HL-60 (cell line): ENCODE results near the gene ABCF3.

ENCODE experiments used
- DNase-seq, 2 experiments: peaks; one replicate each; pipeline ENCODE4 v3.0.0-alpha.2; 2010 to 2020; ENCODE audit warnings: low read depth in 1 of 2, low spot score in 1 of 2
- H3K27ac ChIP-seq: fragments of 250-450 bp; sonication (Bioruptor Pico); replicated peaks from 2 replicates; pipeline ENCODE4 v1.5.1; 2020; ENCODE audit warnings: mild to moderate bottlenecking, moderate library complexity
- H3K27me3 ChIP-seq: fragments of 250-450 bp; sonication (Bioruptor Pico); 2 replicates; pipeline ENCODE4 v1.5.1; 2021; ENCODE audit warnings: mild to moderate bottlenecking, moderate library complexity; ENCODE audit not compliant: insufficient read depth, poor library complexity, severe bottlenecking
- H3K4me3 ChIP-seq: replicated peaks from 2 replicates; pipeline ENCODE4 v1.5.1; 2011; ENCODE audit warnings: mild to moderate bottlenecking, control low read depth, low read length; ENCODE audit not compliant: insufficient read depth
- CTCF ChIP-seq: IDR thresholded peaks from one replicate; pipeline ENCODE4 v1.5.1; 2011; ENCODE audit warnings: low read length, control low read depth, inconsistent platforms; ENCODE audit not compliant: insufficient read depth
- GABPA ChIP-seq: IDR thresholded peaks from 2 replicates; pipeline ENCODE4 v1.6.1; 2012; ENCODE audit warnings: low read depth
- POLR2AphosphoS5 ChIP-seq: IDR thresholded peaks from 2 replicates; pipeline ENCODE4 v1.6.1; 2012; ENCODE audit warnings: low read depth
- SPI1 ChIP-seq: IDR thresholded peaks from 2 replicates; pipeline ENCODE4 v1.6.1; 2012; ENCODE audit warnings: low read depth, mild to moderate bottlenecking, borderline replicate concordance
- TF ChIP-seq, protein P1 (sequence below): IDR thresholded peaks from 2 replicates; pipeline ENCODE4 v1.6.1; 2012; ENCODE audit warnings: low read depth; ENCODE audit not compliant: insufficient replicate concordance

The ABCF3 gene

DNA sequence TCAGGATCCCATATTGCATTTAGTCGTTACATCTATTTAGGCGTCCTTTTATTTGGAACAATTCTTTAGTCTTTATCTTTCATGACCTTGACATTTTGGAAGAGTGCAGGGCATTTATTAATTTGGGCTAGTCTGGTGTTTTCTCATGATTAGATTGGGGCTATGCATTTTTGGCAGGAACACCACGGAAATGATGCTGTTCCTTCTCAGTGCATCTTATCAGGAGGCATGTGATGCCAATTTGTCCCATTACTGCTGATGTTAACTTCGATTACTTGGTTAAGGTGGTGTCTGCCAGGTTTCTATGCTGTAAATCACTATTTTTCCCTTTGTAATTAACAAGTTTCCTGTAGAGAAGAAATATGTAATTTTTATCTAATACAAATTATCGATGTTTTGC, 25.3 kb downstream of the ABCF3 start:
- TF ChIP-seq GABPA (no peak), CTCF (no peak), POLR2AphosphoS5 (no peak), SPI1 (no peak)
- TF ChIP-seq, protein P1, sequence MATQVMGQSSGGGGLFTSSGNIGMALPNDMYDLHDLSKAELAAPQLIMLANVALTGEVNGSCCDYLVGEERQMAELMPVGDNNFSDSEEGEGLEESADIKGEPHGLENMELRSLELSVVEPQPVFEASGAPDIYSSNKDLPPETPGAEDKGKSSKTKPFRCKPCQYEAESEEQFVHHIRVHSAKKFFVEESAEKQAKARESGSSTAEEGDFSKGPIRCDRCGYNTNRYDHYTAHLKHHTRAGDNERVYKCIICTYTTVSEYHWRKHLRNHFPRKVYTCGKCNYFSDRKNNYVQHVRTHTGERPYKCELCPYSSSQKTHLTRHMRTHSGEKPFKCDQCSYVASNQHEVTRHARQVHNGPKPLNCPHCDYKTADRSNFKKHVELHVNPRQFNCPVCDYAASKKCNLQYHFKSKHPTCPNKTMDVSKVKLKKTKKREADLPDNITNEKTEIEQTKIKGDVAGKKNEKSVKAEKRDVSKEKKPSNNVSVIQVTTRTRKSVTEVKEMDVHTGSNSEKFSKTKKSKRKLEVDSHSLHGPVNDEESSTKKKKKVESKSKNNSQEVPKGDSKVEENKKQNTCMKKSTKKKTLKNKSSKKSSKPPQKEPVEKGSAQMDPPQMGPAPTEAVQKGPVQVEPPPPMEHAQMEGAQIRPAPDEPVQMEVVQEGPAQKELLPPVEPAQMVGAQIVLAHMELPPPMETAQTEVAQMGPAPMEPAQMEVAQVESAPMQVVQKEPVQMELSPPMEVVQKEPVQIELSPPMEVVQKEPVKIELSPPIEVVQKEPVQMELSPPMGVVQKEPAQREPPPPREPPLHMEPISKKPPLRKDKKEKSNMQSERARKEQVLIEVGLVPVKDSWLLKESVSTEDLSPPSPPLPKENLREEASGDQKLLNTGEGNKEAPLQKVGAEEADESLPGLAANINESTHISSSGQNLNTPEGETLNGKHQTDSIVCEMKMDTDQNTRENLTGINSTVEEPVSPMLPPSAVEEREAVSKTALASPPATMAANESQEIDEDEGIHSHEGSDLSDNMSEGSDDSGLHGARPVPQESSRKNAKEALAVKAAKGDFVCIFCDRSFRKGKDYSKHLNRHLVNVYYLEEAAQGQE: no peak
- DNase-seq: no peak
- H3K27ac ChIP-seq: no peak overlapping the region
- peaks cover 7% of the 10 kb centered on the region for H3K27me3 ChIP-seq
- no peak overlapping the region for H3K4me3 ChIP-seq

GRCh38 chr3:184211718-184212117, 25.7 kb downstream of the ABCF3 start:
- H3K27ac ChIP-seq: no peak overlapping the region
- TF ChIP-seq, protein P1: no peak
- no peak for TF ChIP-seq POLR2AphosphoS5
- TF ChIP-seq SPI1: no peak
- no peak for TF ChIP-seq GABPA
- TF ChIP-seq CTCF: no peak
- no peak for DNase-seq
- no peak overlapping the region for H3K4me3 ChIP-seq
- H3K27me3 ChIP-seq: peaks cover 7% of the 10 kb centered on the region

DNA sequence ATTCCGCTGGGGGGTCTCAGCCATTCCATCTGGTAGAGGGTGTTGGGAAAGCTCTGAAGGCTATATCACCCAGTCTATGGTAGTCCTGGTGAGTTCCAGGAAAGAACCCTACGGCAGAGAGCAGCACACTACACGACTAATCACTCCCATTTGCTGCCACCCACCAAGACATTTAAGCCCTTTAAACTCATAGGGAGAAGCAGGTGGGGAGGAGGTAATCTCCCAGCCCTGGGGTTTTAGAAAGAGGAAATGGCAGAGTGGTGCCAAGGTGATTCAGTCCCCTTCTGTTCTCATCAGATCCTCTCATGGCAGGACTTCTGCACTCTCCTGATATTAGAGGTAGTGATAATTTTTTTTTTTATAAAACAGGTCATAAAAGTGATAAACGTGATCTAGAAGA, 32.8 kb downstream of the ABCF3 start:
- peaks cover 5% of the 10 kb centered on the region for H3K27me3 ChIP-seq
- no peak overlapping the region for H3K27ac ChIP-seq
- no peak overlapping the region for H3K4me3 ChIP-seq
- DNase-seq: no peak
- no peak for TF ChIP-seq CTCF
- peak; percentile 46; the same call in 1 of the 2 replicates for TF ChIP-seq SPI1

- Histone ChIP-seq H3K4me3 (no peak overlapping the region), H3K27me3 (peaks cover 8% of the 10 kb centered on the region), H3K27ac (no peak overlapping the region)
- TF ChIP-seq, protein P1: no peak
- TF ChIP-seq POLR2AphosphoS5 (no peak), SPI1 (no peak), GABPA (no peak), CTCF (no peak)
- no peak for DNase-seq
Measured at GRCh38 chr3:184222521-184222920, 36.5 kb downstream of the ABCF3 start.
